ACHN (cell line): ENCODE measurements around the gene ZNF300.
A peak's percentile ranks its signal among the peaks of the same experiment; 100 is the strongest.
"Not testable (repeated sequence)": the region's sequence is repeated elsewhere in the genome, so short reads cannot be mapped to it uniquely, and the experiment has no call there.

Source experiments
- DNase-seq: peaks from one replicate; pipeline ENCODE4 v3.0.0-alpha.2; 2015
- in situ Hi-C: cut with HindIII; loops from 2 replicates; pipeline ENCODE4 v1.10.0; 2017; ENCODE audit warnings: low sequenced_read_pairs, low pct_ligation_motif_present, low pct_unique_long_range_greater_than_20kb

ZNF300 gene

GRCh38 chr5:150847334-150847695 lies 57.5 kb downstream of the ZNF300 start:
- in situ Hi-C loops, result no loop called here

GRCh38 chr5:150846654-150847333 lies 58.0 kb downstream of the ZNF300 start:
- in situ Hi-C loops, result no loop called here
- peak; percentile 64 for DNase-seq

More at GRCh38 chr5:150847334-150847695, 57.5 kb downstream of the ZNF300 start:
- no peak for DNase-seq

- in situ Hi-C loops, DNase-seq: not testable (repeated sequence)
Measured at GRCh38 chr5:150846308-150846653, 58.5 kb downstream of the ZNF300 start, which contains the start of gene IRGM. IRGM (plus strand) TSS chr5:150846521; CDS start chr5:150848124, 1,603 bp downstream.

GRCh38 chr5:150845185-150845859 lies 59.5 kb downstream of the ZNF300 start:
- DNase-seq, in situ Hi-C loops: not testable (repeated sequence)
